Caco-2 (cell line): ENCODE results near the gene NFKBIL1. TPM values are rescaled to one million over a fixed set of nuclear protein-coding genes. Genes with fewer than 3 reads are reported as not detected.

ENCODE experiments used
- BruUV-seq: library from RNA; stranded (reverse); fragments of 400-500 nt; replicated peaks from 2 replicates; lab custom pipeline; 2021; lab: Mats Ljungman, UMichigan
- CTCF ChIA-PET: fragments of 300-600 bp; sonication (Branson Sonifier 250); formaldehyde crosslinking; loops from one replicate; lab custom pipeline; 2022; ENCODE audit warnings: antibody characterized with exemption; lab: Charles Lee
- POLR2A ChIA-PET: fragments of 300-600 bp; sonication (Branson Sonifier 250); formaldehyde crosslinking; loops from one replicate; lab custom pipeline; 2022; ENCODE audit warnings: antibody characterized with exemption; lab: Charles Lee
- DNase-seq, 2 experiments: peaks; one replicate each; pipeline versions ENCODE4 v3.0.0 to v3.0.0-alpha.2; 2020 to 2022
- H3K27me3 ChIP-seq: replicated peaks from 2 replicates; pipeline ENCODE4 v1.6.0; 2011; ENCODE audit warnings: low read length; ENCODE audit not compliant: control insufficient read depth, insufficient read depth
- H3K36me3 ChIP-seq: 2 replicates; pipeline ENCODE4 v1.5.1; 2011; ENCODE audit warnings: low read length; ENCODE audit not compliant: control insufficient read depth, insufficient read depth
- H3K4me1 ChIP-seq: fragments of 250-450 bp; sonication (Bioruptor Pico); 2 replicates; pipeline ENCODE4 v1.5.1; 2020; ENCODE audit warnings: mild to moderate bottlenecking
- H3K4me3 ChIP-seq: 2 replicates; pipeline ENCODE4 v1.5.1; 2011; ENCODE audit warnings: low read depth, mild to moderate bottlenecking, control low read depth, low read length
- H3K9me3 ChIP-seq: fragments of 250-450 bp; sonication (Bioruptor Pico); 2 replicates; pipeline ENCODE4 v1.5.1; 2020; ENCODE audit warnings: mild to moderate bottlenecking, moderate library complexity
- H3K27ac Mint-ChIP-seq: one replicate; pipeline ENCODE4 v1.8.0; 2022; ENCODE audit warnings: mixed read lengths; ENCODE audit not compliant: unreplicated experiment
- H3K27me3 Mint-ChIP-seq: one replicate; pipeline ENCODE4 v1.8.0; 2022; ENCODE audit warnings: mixed read lengths; ENCODE audit not compliant: insufficient read depth, unreplicated experiment
- H3K36me3 Mint-ChIP-seq: one replicate; pipeline ENCODE4 v1.8.0; 2022; ENCODE audit warnings: mild to moderate bottlenecking, mixed read lengths; ENCODE audit not compliant: insufficient read depth, unreplicated experiment
- H3K4me1 Mint-ChIP-seq: one replicate; pipeline ENCODE4 v1.8.0; 2022; ENCODE audit warnings: low read depth, mixed read lengths; ENCODE audit not compliant: unreplicated experiment
- H3K4me3 Mint-ChIP-seq: one replicate; pipeline ENCODE4 v1.8.0; 2022; ENCODE audit warnings: mild to moderate bottlenecking, moderate library complexity, mixed read lengths; ENCODE audit not compliant: unreplicated experiment
- H3K9me3 Mint-ChIP-seq: one replicate; pipeline ENCODE4 v1.8.0; 2022; ENCODE audit warnings: mixed read lengths; ENCODE audit not compliant: unreplicated experiment
- intact Hi-C: fragments of 100-400 bp; cut with micrococcal nuclease; formaldehyde crosslinking; loops from one replicate; pipeline ENCODE4 v1.10.0; 2022; ENCODE audit not compliant: unreplicated experiment
- total RNA-seq: library from RNA; stranded (reverse); gene quantifications from 2 replicates; pipeline ENCODE4 v1.2.3, GENCODE V29; 2022
- TF ChIP-seq, protein P1 (sequence below), 2 experiments: fragments of 200-600 bp in 1 of 2; IDR thresholded peaks; 1 replicate in 1 of 2; 2 replicates in 1 of 2; pipeline versions ENCODE4 v1.5.1 to v1.8.0; 2011 to 2022; ENCODE audit warnings: antibody characterized with exemption in 1 of 2, control low read depth in 1 of 2, inconsistent platforms in 1 of 2, low read depth in 1 of 2, low read length in 1 of 2, mild to moderate bottlenecking in 1 of 2, moderate library complexity in 1 of 2; ENCODE audit not compliant: insufficient read depth in 1 of 2, severe bottlenecking in 1 of 2, unreplicated experiment in 1 of 2

The NFKBIL1 gene
- total RNA-seq, 1 experiment from 2014 or later = 14.7 TPM

DNA sequence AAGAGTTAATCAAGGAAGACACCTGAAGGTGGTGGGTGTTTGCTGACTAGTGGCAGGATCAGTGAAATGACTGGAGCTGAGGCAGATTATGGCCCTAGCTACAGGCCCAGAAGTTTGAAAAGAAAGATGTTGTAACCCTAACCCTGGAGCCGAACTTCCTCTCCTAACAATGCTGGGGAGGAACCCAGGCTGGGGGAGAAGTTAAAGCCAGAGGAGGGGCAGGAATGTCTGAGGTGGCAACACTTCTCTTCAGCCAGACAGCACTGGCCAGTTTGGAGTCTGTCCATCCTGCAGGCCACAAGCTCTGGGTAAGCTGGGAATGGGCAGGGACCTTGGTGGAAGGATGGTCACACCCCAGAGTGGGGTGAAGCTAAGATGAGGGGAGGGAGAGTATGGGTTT lies 38.6 kb downstream of the NFKBIL1 start, which contains the start of gene LST1:
LST1 (plus strand) TSS at position 270 of the 400 bp plus-strand sequence. CDS start 1,023 bp downstream, outside the sequence.
- Mint-ChIP-seq H3K27ac (no peak within 1 kb of the TSS), H3K27me3 (no peaks in the 10 kb centered on the region), H3K9me3 (no peaks in the 10 kb centered on the region), H3K4me1 (peaks cover 10% of the 10 kb centered on the region), H3K36me3 (peaks cover 3% of the 10 kb centered on the region), H3K4me3 (no peak within 1 kb of the TSS)
- BruUV-seq = no TSS peak
- TF ChIP-seq, protein P1, sequence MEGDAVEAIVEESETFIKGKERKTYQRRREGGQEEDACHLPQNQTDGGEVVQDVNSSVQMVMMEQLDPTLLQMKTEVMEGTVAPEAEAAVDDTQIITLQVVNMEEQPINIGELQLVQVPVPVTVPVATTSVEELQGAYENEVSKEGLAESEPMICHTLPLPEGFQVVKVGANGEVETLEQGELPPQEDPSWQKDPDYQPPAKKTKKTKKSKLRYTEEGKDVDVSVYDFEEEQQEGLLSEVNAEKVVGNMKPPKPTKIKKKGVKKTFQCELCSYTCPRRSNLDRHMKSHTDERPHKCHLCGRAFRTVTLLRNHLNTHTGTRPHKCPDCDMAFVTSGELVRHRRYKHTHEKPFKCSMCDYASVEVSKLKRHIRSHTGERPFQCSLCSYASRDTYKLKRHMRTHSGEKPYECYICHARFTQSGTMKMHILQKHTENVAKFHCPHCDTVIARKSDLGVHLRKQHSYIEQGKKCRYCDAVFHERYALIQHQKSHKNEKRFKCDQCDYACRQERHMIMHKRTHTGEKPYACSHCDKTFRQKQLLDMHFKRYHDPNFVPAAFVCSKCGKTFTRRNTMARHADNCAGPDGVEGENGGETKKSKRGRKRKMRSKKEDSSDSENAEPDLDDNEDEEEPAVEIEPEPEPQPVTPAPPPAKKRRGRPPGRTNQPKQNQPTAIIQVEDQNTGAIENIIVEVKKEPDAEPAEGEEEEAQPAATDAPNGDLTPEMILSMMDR (IDR thresholded peaks at IDR 0.05; ENCODE audit: insufficient read depth in 1 of 2, low read depth in 1 of 2, low read length in 1 of 2, severe bottlenecking in 1 of 2, unreplicated experiment in 1 of 2) = no peak
- intact Hi-C loops = no loop called here
- no peaks in the 10 kb centered on the region for H3K36me3 ChIP-seq
- H3K4me3 ChIP-seq = no peak within 1 kb of the TSS
- CTCF ChIA-PET = interaction anchor here (1.0 to 7.2 kb wide), 2 partner anchors 11 to 35 kb away, joined by 3 to 80 read pairs; partner anchors contain the start of gene PRRC2A
- POLR2A ChIA-PET = no interaction called here
- no peak for DNase-seq
- H3K27me3 ChIP-seq = no peaks in the 10 kb centered on the region
- H3K4me1 ChIP-seq = no peaks in the 10 kb centered on the region
- no peaks in the 10 kb centered on the region for H3K9me3 ChIP-seq

DNA sequence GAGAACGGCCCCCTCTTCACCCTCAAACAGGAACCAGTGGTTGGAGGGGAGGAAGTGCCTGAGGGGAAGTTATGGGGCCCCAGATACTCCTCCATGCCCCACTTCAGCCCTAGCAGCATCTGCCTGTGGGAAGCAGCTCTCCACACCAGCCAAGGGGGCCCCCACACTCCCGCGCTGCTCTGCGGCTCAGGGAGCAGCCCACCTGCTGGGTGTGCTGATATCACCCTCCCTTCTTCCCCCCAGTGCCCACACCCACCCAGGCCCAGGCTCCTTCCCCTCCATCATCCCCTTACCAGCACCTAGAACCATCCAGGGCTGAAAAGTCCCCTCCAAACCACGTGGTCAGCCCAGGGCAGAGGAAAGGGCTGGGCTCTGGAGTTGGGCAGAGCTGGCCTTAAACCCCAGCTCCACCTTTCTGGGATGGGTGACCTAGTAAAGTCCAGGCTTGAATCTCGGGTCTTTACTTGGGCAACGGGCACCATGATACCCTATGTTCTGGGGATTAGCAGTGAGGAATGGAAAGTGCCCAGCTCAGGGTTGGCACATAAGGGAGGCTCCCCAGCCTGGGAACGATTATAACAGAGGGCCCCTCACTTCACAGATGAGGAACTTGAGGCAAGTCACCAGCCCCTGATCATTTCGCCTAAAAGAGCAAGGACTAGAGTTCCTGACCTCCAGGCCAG lies 39.3 kb downstream of the NFKBIL1 start:
- Histone ChIP-seq H3K4me1 (no peaks in the 10 kb centered on the region), H3K9me3 (no peaks in the 10 kb centered on the region), H3K36me3 (no peaks in the 10 kb centered on the region), H3K27me3 (no peaks in the 10 kb centered on the region), H3K4me3 (no peak overlapping the region)
- H3K4me1 Mint-ChIP-seq = peaks cover 5% of the 10 kb centered on the region
- TF ChIP-seq, protein P1 (IDR thresholded peaks at IDR 0.05; ENCODE audit: insufficient read depth in 1 of 2, low read depth in 1 of 2, low read length in 1 of 2, severe bottlenecking in 1 of 2, unreplicated experiment in 1 of 2) = no peak
- no peaks in the 10 kb centered on the region for H3K27me3 Mint-ChIP-seq
- no peaks in the 10 kb centered on the region for H3K9me3 Mint-ChIP-seq
- no peak overlapping the region for H3K27ac Mint-ChIP-seq
- ChIA-PET CTCF (interaction anchor here (1.0 to 7.2 kb wide), 2 partner anchors 11 to 34 kb away, joined by 3 to 80 read pairs; partner anchors contain the start of gene PRRC2A), POLR2A (no interaction called here)
- no peak overlapping the region for H3K4me3 Mint-ChIP-seq
- BruUV-seq = no TSS peak
- DNase-seq = no peak
- H3K36me3 Mint-ChIP-seq = no peaks in the 10 kb centered on the region
- intact Hi-C loops = no loop called here

DNA sequence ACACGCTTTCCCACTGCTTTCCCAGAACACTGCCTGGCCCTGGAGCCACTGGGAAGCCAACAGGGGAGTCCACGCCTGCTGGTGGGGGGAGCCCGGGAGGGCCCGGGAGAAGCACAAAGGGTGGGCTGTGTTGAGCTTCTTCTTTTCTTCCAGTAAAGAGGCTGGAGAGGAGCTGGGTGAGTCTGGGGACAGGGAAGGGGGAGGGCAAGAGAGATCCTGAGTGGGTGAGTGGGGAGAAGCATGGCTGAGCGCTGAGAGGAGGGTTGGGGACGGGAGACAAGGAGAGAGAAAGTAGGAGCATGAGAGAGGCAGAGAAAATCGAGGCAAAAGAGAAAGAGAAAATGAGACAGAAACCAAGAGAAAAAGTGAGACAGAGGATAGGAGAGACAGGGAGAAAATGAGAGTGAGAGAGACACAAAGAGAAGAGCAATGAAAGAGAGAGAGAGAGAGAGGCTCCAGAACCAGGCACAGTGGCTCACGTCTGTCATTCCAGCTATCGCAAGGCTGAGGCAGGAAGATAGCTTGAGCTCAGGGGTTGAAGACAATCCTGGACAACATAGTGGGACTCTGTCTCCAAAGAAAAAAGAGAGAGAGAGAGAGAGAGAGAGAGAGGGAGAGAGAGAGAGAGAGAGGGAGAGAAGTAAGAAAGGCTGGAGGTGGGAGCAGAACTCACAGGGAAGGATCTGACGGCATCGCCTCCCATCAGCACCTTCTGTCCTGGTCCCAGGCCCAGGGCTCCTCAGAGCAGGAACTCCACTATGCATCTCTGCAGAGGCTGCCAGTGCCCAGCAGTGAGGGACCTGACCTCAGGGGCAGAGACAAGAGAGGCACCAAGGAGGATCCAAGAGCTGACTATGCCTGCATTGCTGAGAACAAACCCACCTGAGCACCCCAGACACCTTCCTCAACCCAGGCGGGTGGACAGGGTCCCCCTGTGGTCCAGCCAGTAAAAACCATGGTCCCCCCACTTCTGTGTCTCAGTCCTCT lies 40.7 kb downstream of the NFKBIL1 start:
- DNase-seq = no peak
- Histone ChIP-seq H3K4me1 (no peaks in the 10 kb centered on the region), H3K27me3 (no peaks in the 10 kb centered on the region), H3K4me3 (no peak overlapping the region), H3K36me3 (no peaks in the 10 kb centered on the region), H3K9me3 (no peaks in the 10 kb centered on the region)
- no peaks in the 10 kb centered on the region for H3K27me3 Mint-ChIP-seq
- ChIA-PET POLR2A (interaction anchor here (0.5 kb wide), 1 partner anchor 41 kb away, joined by 3 read pairs; the partner anchor contains the start of gene NFKBIL1), CTCF (interaction anchor here (1.3 kb wide), 1 partner anchor 10 kb away, joined by 3 read pairs; no protein-coding TSS in a partner anchor)
- H3K27ac Mint-ChIP-seq = no peak overlapping the region
- H3K4me3 Mint-ChIP-seq = no peak overlapping the region
- H3K9me3 Mint-ChIP-seq = no peaks in the 10 kb centered on the region
- BruUV-seq = no TSS peak
- no peaks in the 10 kb centered on the region for H3K36me3 Mint-ChIP-seq
- H3K4me1 Mint-ChIP-seq = no peaks in the 10 kb centered on the region
- intact Hi-C loops = no loop called here
- TF ChIP-seq, protein P1 (IDR thresholded peaks at IDR 0.05; ENCODE audit: insufficient read depth in 1 of 2, low read depth in 1 of 2, low read length in 1 of 2, severe bottlenecking in 1 of 2, unreplicated experiment in 1 of 2) = no peak
